GM12873 (cell line): ENCODE data around the gene METAP2.

Source experiments
- TF ChIP-seq, protein P1 (sequence below): IDR thresholded peaks from 2 replicates; pipeline ENCODE4 v1.5.1; 2012; ENCODE audit warnings: low read depth, mild to moderate bottlenecking, moderate library complexity, low read length, control low read depth; ENCODE audit not compliant: insufficient read depth; ENCODE audit errors: missing control alignments

The METAP2 gene

GRCh38 chr12:95547522-95548055, 73.6 kb downstream of the METAP2 start:
- TF ChIP-seq, protein P1, sequence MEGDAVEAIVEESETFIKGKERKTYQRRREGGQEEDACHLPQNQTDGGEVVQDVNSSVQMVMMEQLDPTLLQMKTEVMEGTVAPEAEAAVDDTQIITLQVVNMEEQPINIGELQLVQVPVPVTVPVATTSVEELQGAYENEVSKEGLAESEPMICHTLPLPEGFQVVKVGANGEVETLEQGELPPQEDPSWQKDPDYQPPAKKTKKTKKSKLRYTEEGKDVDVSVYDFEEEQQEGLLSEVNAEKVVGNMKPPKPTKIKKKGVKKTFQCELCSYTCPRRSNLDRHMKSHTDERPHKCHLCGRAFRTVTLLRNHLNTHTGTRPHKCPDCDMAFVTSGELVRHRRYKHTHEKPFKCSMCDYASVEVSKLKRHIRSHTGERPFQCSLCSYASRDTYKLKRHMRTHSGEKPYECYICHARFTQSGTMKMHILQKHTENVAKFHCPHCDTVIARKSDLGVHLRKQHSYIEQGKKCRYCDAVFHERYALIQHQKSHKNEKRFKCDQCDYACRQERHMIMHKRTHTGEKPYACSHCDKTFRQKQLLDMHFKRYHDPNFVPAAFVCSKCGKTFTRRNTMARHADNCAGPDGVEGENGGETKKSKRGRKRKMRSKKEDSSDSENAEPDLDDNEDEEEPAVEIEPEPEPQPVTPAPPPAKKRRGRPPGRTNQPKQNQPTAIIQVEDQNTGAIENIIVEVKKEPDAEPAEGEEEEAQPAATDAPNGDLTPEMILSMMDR, result no peak

GRCh38 chr12:95548056-95548538, 74.1 kb downstream of the METAP2 start:
- TF ChIP-seq, protein P1, result no peak

DNA sequence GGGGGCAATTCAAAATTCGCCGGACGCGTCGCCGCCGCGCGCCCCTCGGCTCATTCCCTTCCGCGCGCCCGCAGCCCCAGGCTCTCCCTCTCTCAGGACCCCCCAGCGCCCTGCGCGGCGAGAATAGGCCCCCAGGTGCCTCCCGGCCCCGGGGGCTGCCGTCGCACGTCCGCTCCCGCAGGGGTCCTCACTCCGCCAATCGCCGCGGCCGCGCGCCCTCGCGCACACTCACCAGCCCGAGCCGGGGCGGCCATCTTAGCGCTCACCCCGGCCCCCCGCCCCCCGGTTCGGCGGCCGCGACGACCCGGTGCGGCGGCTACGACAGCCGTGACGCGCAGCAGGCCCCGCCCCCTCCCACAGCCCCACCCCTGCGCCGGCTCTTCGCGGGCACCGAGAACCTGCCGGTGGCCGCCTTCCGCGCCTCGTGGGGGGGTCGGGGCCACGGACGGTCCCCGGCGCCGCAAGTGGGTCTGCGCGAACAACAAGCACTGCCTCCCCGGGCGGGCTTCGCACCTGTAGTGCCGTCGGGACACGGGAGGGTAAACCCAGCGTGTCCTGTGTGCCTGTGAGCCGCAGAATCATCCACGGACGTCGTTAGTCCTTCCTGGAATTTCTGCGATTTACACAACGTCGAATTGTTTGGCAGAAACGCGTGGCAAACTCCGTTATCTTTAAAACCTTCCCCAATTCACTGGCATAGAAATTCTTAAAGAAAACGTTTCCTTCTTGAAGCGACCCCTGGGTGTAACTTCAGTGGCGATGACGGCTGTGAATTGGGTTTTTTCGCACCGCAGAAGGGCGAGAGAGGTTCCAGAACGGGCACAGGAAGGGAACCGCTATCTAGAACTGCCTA, 74.8 kb downstream of the METAP2 start:
- TF ChIP-seq, protein P1, result no peak

- TF ChIP-seq, protein P1, result no peak
Observed at GRCh38 chr12:95549392-95550084, 75.6 kb downstream of the METAP2 start.

GRCh38 chr12:95551305-95551704, 77.4 kb downstream of the METAP2 start, which contains the start of gene USP44:
TSS of gene USP44 (minus strand) at chr12:95551476. CDS start at chr12:95534256, 17,220 bp downstream.
- TF ChIP-seq, protein P1, result no peak

GRCh38 chr12:95551913-95552516, 78.1 kb downstream of the METAP2 start:
- TF ChIP-seq, protein P1, result no peak
